Keratinocyte (primary cell): ENCODE results near the gene PSME3.
A peak's percentile ranks its signal among the peaks of the same experiment; 100 is the strongest.

Experiments used
- EZH2 ChIP-seq: IDR thresholded peaks from one replicate; pipeline ENCODE4 v1.6.1; 2012; ENCODE audit warnings: inconsistent platforms, mild to moderate bottlenecking, low read length, moderate library complexity
- TF ChIP-seq, protein P1 (sequence below), 3 experiments: IDR thresholded peaks in 1 of 3; conservative IDR thresholded peaks in 1 of 3; optimal IDR thresholded peaks in 1 of 3; 2 replicates in 2 of 3; 3 replicates in 1 of 3; pipeline versions ENCODE3 to v1.5.1; 2011; ENCODE audit warnings: low read length in 3 of 3, mild to moderate bottlenecking in 3 of 3, moderate library complexity in 2 of 3, control low read depth in 1 of 3, inconsistent platforms in 1 of 3; ENCODE audit not compliant: insufficient read depth in 2 of 3; ENCODE audit errors: extremely low read depth in 1 of 3

DNA sequence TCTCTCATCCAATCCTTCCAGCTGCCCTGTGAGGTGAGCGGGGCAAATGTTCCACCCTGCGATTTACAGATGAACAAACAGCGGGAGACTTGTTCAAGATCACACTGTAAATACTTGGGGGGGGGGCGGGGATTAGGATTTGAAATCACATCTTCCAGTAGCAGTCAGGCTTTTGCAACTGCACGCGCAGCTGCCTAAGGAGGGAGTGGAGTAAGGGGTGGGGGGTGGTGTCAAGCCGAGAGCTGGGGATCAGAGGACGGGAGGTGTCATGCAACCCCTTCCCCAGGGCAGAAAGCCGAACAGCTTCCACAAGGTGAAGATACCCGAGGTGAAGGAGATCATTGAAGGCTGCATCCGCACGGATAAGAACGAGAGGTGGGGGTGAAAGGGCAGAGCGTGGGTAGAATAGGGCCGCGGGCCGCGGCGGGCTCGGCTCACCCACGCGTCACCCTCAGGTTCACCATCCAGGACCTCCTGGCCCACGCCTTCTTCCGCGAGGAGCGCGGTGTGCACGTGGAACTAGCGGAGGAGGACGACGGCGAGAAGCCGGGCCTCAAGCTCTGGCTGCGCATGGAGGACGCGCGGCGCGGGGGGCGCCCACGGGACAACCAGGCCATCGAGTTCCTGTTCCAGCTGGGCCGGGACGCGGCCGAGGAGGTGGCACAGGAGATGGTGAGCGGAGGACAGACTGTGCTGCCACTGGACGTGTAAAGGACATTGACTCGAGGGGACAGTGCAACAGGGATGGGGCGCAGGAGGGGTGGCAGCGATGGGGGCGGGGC lies 48.2 kb upstream of the PSME3 start:
- TF ChIP-seq, protein P1, sequence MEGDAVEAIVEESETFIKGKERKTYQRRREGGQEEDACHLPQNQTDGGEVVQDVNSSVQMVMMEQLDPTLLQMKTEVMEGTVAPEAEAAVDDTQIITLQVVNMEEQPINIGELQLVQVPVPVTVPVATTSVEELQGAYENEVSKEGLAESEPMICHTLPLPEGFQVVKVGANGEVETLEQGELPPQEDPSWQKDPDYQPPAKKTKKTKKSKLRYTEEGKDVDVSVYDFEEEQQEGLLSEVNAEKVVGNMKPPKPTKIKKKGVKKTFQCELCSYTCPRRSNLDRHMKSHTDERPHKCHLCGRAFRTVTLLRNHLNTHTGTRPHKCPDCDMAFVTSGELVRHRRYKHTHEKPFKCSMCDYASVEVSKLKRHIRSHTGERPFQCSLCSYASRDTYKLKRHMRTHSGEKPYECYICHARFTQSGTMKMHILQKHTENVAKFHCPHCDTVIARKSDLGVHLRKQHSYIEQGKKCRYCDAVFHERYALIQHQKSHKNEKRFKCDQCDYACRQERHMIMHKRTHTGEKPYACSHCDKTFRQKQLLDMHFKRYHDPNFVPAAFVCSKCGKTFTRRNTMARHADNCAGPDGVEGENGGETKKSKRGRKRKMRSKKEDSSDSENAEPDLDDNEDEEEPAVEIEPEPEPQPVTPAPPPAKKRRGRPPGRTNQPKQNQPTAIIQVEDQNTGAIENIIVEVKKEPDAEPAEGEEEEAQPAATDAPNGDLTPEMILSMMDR (optimal IDR thresholded peaks at IDR 0.05 in 1 of 3, IDR thresholded peaks at IDR 0.05 in 1 of 3, conservative IDR thresholded peaks at IDR 0.05 in 1 of 3; ENCODE audit: extremely low read depth in 1 of 3, insufficient read depth in 2 of 3, low read length in 3 of 3), result no peak
- TF ChIP-seq EZH2, result peak; percentile 48
